ENCODE measurements around the gene LRMDA.

GRCh38 chr10:75716506-75716905 lies 285.1 kb downstream of the LRMDA start:
- TF ChIP-seq EP300 (IDR thresholded peaks at IDR 0.05): no peak
- no peak for TF ChIP-seq CTCF (IDR thresholded peaks at IDR 0.05)
- no peak for TF ChIP-seq POLR2A (IDR thresholded peaks at IDR 0.05)
- no peak for TF ChIP-seq POLR2AphosphoS5 (IDR thresholded peaks at IDR 0.05)

Data from sigmoid colon (tissue), 4 donors.